ENCODE results near the gene ACTL6A. TPM values are rescaled to one million over a fixed set of nuclear protein-coding genes. Genes with fewer than 3 reads are reported as not detected.

The ACTL6A gene
- total and polyA plus RNA-seq, 2 of the 4 experiments (the other 2 are of a cell fraction) = 48.3 to 70.1 TPM

GRCh38 chr3:179580992-179581391 is 18.3 kb downstream of the ACTL6A start:
- intact Hi-C loops (cut with micrococcal nuclease) (no loop called here), in situ Hi-C loops (cut with MboI; ENCODE audit: low sequenced_read_pairs) (loop anchor here (25.0 kb wide), 1 partner anchor 1381 kb away; no protein-coding TSS in a partner anchor), dilution Hi-C loops (cut with HindIII; ENCODE audit: low sequenced_read_pairs, unreplicated experiment) (no loop called here)
- Histone ChIP-seq H3K18ac (ENCODE audit: low read depth, low read length) (no peak overlapping the region), H3K56ac (ENCODE audit: extremely low read depth, insufficient read depth, low read length) (no peak overlapping the region), H4K5ac (ENCODE audit: low read depth, low read length) (no peak overlapping the region), H2BK15ac (ENCODE audit: low read depth, low read length) (no peak overlapping the region), H2AFZ (replicated peaks; ENCODE audit: low read length, poor library complexity) (no peak overlapping the region), H4K8ac (ENCODE audit: low read depth in 2 of 2, low read length in 2 of 2) (no peak overlapping the region), H3K4ac (ENCODE audit: low read depth, low read length) (no peak overlapping the region), H3K27ac (ENCODE audit: insufficient read depth, low read length) (no peak overlapping the region), H2AK5ac (ENCODE audit: low read depth, low read length) (no peak overlapping the region), H3K4me2 (ENCODE audit: low read depth, low read length) (no peak overlapping the region), H3K4me3 (ENCODE audit: insufficient read depth, low read depth, low read length) (no peak overlapping the region), H3K9ac (ENCODE audit: low read depth, low read length) (no peak overlapping the region), H3K79me1 (ENCODE audit: low read depth in 1 of 2, low read length in 2 of 2) (no peaks in the 10 kb centered on the region; a peak in 1 of 4 replicates), H3K9me1 (ENCODE audit: insufficient read depth, low read length) (no peaks in the 10 kb centered on the region), H3K23ac (ENCODE audit: low read depth, low read length) (no peak overlapping the region), H3K27me3 (ENCODE audit: control insufficient read depth, insufficient read depth, low read length) (no peaks in the 10 kb centered on the region), H3K14ac (replicated peaks; ENCODE audit: low read depth, low read length) (no peak overlapping the region), H3K4me1 (ENCODE audit: control insufficient read depth, insufficient read depth, low read length) (no peaks in the 10 kb centered on the region), H2AK9ac (replicated peaks; ENCODE audit: low read depth, low read length, poor library complexity) (no peak overlapping the region), H3K9me3 (ENCODE audit: control insufficient read depth, insufficient read depth, low read length) (no peaks in the 10 kb centered on the region), H3K36me3 (ENCODE audit: control insufficient read depth, insufficient read depth, low read length) (peaks cover 21% of the 10 kb centered on the region), H4K91ac (ENCODE audit: insufficient read depth, low read depth, low read length) (no peak overlapping the region), H2BK120ac (ENCODE audit: low read depth, low read length) (no peak overlapping the region), H2BK20ac (ENCODE audit: low read depth, low read length) (no peak overlapping the region), H2BK5ac (ENCODE audit: low read depth, low read length, poor library complexity, severe bottlenecking) (no peak overlapping the region), H4K20me1 (ENCODE audit: insufficient read depth, low read length) (no peaks in the 10 kb centered on the region)
- CTCF ChIA-PET = interaction anchor here (0.6 to 1.0 kb wide), 2 partner anchors 17 to 180 kb away, joined by 3 read pairs; no protein-coding TSS in a partner anchor
- ATAC-seq (ENCODE audit: low read depth) (no peak), DNase-seq (no peak)
- TF ChIP-seq NFE2L2 (IDR thresholded peaks at IDR 0.05; ENCODE audit: low read depth, low read length) = no peak
- TF ChIP-seq USF2 (IDR thresholded peaks at IDR 0.05; ENCODE audit: low read depth, low read length) = no peak
- no peak for TF ChIP-seq POLR2A (IDR thresholded peaks at IDR 0.05; ENCODE audit: low read depth, low read length)
- no peak for TF ChIP-seq CEBPB (IDR thresholded peaks at IDR 0.05; ENCODE audit: low read depth, low read length)
- TF ChIP-seq CTCF (conservative IDR thresholded peaks at IDR 0.05; ENCODE audit: low read depth, low read length) = no peak
- TF ChIP-seq SMC3 (IDR thresholded peaks at IDR 0.05; ENCODE audit: low read depth, low read length) = no peak
- TF ChIP-seq RFX5 (IDR thresholded peaks at IDR 0.05; ENCODE audit: low read depth, low read length) = no peak
- TF ChIP-seq BHLHE40 (IDR thresholded peaks at IDR 0.05; ENCODE audit: low read depth, low read length) = no peak
- no peak for TF ChIP-seq RAD21 (IDR thresholded peaks at IDR 0.05; ENCODE audit: low read length)
- no peak for TF ChIP-seq CHD1 (IDR thresholded peaks at IDR 0.05; ENCODE audit: low read depth, low read length)
- TF ChIP-seq FOS (IDR thresholded peaks at IDR 0.05; ENCODE audit: low read depth, low read length) = no peak
- TF ChIP-seq MAZ (IDR thresholded peaks at IDR 0.05; ENCODE audit: borderline replicate concordance, low read depth, low read length) = no peak
- no peak for TF ChIP-seq MAFK (IDR thresholded peaks at IDR 0.05; ENCODE audit: low read depth, low read length)
- no peak for TF ChIP-seq ELK1 (IDR thresholded peaks at IDR 0.05; ENCODE audit: borderline replicate concordance, low read depth, low read length)
- TF ChIP-seq RCOR1 (IDR thresholded peaks at IDR 0.05; ENCODE audit: insufficient replicate concordance, low read length) = no peak
- TF ChIP-seq MXI1 (IDR thresholded peaks at IDR 0.05; ENCODE audit: borderline replicate concordance, low read depth, low read length) = no peak
- no CpG with 5 or more reads among the region's 1 CpG for WGBS, 2 experiments (ENCODE audit: extremely low coverage in 2 of 2, insufficient read length in 1 of 2)
- POLR2A ChIA-PET (ENCODE audit: unreplicated experiment) = no interaction called here
- BruUV-seq (replicated peaks) = no TSS peak

Data from IMR-90 (cell line).